DMS53 treated with DMSO at 0.1 percent for 48 hours (cell line): Measurements from ENCODE around the gene ZNF622.

Source experiments
- DNase-seq: peaks from one replicate; lab custom pipeline; 2025; ENCODE audit not compliant: unreplicated experiment; lab: John Stamatoyannopoulos, UW

The ZNF622 gene, protein sequence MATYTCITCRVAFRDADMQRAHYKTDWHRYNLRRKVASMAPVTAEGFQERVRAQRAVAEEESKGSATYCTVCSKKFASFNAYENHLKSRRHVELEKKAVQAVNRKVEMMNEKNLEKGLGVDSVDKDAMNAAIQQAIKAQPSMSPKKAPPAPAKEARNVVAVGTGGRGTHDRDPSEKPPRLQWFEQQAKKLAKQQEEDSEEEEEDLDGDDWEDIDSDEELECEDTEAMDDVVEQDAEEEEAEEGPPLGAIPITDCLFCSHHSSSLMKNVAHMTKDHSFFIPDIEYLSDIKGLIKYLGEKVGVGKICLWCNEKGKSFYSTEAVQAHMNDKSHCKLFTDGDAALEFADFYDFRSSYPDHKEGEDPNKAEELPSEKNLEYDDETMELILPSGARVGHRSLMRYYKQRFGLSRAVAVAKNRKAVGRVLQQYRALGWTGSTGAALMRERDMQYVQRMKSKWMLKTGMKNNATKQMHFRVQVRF

DNA sequence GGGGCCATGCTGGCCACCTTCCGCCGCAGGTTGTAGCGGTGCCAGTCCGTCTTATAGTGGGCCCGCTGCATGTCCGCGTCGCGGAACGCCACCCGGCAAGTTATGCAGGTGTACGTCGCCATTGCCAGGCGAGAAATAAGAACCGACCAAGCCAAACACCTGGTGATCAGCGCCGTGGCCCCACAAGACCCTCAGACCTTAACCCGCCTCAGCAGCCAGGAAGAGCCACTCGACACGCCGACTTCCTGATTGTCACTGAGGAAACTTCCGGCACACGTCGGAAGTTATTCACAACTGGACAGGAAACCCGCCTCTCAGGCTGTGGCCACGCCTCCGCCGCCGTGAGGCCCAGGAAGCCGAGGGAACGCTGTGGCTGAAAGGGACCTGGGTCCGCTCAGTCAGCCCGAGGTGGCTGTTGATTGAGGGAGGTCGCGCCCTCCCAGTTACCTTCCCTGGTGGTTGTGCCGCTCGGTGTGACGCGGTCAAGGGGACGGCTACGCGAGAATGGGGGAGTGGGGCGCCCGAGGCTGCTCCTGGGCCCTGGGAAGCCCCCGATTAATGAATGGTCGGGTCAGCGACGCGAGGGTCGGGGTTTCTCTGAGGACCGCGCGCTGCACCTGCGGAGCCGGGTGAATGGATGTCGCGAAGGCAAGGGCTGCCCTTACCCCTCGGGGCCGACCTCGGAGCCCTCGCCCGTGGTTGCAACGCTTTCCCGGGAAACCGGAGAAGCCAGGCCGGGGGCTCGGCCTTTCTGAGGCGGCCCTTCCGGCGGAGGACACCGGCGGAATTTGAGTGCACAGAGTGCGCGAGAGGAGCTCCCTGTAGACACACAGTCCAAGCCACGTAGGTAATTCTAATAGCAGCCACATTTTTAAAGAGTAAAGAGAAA lies at the start of gene ZNF622:
Gene ZNF622, minus strand, starts transcription at position 257 of the 889 bp plus-strand sequence. Its CDS starts 135 bp downstream, at position 122.
- peak; percentile 93 for DNase-seq

DNA sequence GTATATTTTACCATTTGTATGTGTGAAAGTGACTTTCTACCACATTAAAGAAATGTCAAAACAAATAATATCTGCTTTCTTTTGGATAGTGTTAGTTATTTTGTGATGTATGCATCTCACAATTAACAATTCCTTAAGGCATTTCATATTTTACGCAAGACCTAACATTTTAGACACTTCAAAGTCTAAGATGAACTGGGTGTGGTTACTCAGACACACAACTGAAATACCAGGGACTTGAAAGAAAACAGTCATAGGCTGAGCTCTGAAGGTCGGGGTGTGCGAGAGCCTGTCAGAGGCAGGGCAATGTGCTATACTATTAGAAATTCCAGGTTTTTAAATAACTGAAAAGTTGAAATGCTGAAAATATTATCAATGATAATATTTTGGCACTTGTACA lies 44.5 kb upstream of the ZNF622 start:
- DNase-seq: no peak

DNA sequence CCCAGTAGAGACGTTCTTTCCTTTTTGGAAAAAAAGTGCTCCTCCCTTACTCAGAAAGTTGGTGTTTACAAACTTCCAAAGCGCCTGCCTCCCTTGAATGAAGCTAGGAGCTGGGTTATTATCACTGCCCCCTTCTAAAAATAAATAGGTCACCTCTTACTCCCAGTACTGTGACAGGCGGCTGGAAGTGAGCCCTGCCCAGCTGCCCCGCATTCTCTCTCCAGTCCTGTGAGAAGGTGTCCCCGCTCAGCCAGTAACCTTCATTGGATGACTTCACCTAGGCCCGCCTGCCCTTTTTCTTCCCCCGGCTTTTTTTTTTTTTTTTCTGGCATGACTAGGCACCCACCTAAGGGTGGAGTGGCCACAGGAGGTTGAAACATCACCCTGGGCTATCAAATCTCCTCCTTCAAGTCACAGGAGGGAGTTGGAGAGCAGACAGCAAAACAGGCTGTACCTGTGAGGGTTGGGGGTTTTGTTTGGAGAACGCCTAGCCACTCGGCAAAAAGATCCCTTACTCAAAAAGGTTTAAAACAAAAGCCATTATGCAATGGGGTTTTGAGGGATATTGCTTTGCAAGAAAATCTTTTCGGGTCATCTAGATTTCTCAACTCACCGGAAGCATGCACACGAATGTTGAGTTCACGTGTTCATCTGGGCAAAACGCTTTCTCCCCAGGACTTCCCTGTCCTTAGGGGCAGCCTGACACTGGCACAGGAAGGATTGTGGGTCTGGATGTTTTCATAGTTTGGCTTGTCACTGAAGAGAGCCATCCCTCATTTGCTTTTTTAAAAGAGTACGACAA lies 43.3 kb upstream of the ZNF622 start:
- DNase-seq: peak; percentile 66

DNA sequence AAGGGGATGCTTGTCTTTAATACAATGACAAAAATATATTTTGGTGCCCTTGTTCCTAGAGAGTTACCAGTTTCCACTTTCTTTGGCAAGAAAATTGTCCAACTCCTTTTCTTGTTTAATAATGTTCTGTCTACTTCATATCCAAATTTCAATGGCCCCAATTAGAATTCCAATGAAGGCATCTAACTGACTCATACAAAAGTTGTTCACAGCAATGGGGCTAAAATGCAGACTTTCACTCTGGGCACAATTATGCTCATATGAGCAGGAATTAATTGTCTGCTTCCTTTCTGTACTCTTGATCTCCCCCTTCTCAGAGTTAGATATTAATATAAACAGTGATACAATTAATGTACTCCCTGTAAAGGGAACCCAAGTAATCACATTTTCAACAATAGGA lies 42.1 kb upstream of the ZNF622 start:
- DNase-seq: no peak

DNA sequence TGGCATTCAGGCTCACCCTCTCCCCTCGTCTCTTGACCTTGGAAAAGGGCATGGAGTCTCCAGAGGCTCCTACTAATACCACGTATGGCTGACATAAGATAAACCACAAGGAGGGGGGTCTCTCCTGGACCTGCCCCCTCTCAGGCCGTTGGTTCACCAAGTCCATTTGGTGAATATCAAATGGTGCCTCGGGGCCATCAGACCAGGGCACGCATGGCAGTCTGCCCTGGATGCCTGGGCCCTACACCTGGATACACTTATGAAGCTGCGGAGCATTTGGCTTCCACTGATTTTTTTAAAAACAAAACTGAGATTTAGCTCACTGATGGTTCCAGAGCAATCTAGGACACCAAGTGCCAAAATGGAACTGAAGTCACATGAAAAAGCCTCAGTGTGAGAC lies 40.3 kb upstream of the ZNF622 start:
- DNase-seq: no peak

DNA sequence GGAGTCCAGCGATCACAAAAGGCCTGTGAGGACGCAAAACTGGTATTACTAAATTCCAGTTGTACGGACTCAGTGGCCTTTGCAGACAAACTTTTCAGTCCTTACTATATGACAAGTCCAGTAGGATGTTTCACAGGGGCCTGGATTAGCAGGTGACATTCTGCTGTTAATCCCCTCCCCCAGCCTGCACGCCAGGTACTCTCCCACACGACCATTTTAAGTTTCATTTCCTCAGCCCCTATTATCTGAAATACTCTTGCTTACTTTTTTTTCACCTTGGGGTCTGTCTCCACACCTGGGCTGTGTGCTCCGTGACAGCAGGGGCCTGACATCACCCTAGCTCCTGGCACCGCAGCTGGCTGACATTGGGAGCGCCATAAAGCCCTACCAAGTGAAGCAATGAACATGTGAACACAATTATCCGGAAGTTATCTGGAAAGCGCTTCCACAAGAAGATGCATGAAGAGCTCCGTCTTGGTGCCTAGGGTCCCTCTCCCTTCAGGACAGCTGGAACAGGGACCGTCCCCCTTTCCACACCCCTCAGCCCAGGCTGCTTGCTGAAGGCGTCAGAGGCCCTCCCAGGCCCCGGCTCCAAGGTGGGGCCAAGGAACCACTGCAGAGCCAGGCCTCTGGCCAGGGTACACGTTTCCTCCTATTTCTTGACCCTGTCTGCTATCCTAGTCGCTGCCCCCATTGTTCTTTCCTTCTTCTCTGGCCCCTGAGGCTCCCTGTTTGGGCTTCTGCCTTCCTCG lies 39.7 kb upstream of the ZNF622 start:
- no peak for DNase-seq

DNA sequence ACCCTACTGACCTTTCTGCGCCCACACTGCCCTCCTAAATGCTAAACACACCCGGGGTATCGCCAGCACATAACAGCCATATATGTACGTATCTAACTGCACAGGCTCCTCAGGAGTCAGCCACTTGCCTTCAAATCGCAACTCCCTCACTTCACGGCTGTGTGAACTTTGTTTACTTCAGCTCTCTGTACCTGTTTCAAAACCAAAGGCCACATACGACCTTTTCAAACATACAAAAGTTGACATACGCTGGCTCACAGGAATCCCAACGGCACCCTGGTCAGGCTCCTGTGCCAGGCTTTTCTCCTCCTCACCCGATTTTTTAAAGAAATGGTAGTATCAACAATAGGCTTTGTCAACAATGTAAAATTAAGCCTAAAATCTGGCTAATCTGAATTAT lies 39.0 kb upstream of the ZNF622 start:
- DNase-seq: no peak

DNA sequence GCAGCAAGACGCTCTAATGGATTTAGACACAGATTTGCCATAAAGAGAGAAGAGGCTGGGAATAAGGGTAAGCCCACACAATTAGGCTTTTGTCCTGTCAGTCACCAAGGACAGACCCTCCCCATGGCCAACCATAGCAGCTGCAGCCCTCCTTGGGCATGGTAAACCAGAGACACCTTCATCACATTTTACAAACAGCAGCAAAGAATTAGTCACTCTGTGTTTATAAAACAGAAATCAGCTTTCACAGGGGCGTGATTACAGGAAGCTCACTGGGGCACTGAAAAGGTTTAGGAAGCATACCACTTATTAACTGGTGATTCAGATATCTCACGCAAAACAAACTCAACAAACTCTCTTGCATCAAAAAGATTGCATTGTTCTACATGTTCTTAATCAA lies 37.3 kb upstream of the ZNF622 start:
- DNase-seq: no peak

DNA sequence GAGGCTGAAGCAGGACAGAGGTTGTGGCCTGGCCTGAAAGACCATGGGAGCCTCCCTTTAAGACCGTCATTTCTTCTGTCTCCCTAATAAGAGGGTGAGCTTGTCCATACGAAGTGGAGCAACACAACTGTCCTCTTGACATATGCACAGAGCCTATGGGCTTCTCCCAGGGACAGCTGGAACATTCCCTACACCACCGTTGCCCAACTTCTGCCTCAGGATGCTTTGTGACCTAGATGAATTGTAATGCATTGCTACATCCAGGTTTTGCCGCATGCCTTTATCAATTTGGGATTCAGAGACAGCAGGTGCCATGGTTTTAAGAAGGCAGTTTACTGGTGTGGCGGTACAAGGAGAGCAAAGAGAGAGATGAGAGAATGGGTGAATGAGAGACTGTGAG lies 34.4 kb upstream of the ZNF622 start:
- DNase-seq: no peak

DNA sequence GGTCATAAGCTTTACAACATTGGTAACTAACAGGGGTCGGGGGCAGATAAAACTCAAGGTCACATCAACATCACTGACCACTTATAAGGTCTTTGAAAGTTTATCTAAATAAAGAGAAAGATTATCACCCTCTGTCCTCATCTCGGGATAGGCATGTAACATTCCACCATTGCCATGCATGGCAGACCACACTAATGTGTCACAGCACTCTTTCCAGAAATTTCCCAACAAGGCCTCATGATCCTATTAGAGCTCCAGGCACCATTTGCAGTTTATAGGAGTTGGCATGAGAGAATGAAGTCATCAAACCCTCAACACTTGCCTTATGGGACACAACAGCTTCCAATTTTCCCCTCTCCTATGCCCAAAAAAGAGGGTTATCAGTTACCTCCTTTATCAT lies 31.9 kb upstream of the ZNF622 start:
- no peak for DNase-seq

DNA sequence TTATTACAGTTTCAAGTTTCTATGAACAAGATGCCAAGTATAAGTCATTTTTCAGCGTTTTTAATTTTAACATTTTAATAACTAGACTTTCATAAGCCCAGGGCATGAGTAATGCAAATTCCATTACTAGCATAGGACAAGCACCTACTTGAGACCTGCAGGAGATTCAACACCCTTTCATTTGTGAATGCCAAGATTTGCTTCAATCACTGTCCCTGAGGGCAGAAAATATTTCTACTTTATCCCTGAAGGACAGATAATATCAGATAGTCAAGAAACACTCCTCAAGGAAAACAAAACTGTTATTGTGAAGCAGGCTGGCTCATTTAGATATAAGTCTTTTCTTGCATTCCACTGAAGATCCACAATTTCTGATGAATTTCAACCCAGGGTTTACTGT lies 27.7 kb upstream of the ZNF622 start:
- DNase-seq: no peak

DNA sequence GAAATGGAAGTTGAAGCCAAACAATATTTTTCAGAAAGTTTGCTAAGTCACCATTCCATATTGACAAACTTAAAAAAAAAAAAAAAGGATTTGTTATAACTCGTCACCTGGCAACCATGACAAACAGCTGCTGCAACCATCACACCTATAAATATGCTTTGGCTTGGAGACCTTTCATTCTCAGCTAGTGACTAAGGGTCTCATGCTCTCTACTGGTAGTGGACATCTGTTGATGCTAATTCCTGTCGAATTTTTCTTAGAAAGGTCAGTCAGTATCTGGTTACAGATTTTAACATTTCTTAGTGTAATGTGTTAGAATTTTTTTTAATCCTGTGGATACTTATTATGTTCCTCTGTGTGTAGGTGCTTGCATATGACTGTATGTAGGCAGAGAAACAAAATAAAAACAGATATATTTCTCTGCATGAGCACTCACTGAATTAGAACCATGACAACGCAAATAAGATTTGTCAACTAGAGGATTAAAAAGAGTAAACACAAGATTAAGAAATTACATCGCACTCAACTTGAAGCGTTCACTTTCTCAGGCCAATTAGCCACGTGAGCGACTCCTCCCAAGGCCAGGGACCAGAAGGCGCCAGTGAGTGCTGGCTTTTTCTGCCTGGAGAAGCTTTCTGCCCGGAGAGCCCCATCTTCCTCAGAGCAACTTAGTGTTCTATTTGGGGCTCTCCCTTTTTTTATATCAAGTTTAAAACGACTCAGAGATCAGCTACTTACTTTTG lies 27.0 kb upstream of the ZNF622 start:
- peak; percentile 22 for DNase-seq

DNA sequence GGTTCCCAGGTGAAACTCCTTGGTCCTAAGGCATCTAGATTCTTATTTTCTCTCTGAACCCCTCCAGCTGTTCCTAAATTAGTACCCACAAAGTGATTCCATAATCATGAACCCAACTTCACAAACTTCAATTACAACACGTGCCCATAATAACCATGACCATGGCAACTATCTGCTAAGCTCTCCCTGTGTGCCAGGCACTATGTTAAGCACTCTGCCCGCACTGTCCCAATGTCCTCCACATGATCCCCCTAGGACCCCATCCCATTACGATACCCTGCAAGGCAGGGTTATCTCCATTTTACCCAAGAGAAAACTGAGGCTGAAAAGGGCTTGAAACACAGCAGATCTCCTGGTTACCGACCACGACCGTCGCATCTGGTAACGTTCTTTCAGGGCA lies 25.3 kb upstream of the ZNF622 start:
- no peak for DNase-seq

DNA sequence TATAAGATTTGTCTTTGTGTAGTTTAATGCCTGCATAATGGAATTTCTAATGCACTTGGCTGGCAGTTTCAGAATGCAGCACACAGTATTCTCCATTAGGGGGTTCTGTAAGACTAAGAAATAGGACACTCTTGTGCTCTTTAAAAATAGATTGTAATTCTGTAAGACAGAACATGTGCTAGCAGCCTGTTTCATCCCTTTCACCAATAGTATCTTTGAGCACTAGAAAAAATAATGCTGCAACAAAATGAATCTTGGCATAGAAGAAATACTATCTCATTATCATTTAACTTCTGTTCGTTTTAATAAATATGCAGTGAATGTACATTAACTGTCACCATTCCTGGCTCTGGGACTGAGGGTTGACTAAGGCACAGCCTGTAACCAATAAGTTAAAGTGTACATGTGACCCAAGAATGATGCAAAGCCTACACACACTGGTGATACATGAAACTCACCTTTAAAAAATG lies 23.8 kb upstream of the ZNF622 start:
- peak; percentile 56 for DNase-seq

DNA sequence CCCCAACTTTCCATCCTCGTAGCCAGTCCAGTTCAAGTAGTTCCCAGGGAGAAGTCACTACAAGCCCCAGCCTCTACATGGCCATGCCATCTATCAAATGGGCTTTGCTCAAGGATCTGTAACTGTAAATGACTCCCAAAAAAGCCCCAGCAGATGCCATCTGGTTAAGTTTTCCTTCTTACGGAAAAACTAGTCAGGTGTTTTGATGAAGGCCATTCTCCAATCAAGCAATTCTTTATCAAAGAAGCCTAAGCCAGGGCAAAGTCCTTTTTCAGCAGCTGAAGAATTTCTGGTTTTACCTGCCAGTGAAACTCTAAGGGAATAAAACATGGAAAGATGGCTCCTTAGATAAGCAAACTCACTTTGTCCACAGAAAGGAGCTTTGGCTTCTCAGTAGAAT lies 21.9 kb upstream of the ZNF622 start:
- DNase-seq: no peak

DNA sequence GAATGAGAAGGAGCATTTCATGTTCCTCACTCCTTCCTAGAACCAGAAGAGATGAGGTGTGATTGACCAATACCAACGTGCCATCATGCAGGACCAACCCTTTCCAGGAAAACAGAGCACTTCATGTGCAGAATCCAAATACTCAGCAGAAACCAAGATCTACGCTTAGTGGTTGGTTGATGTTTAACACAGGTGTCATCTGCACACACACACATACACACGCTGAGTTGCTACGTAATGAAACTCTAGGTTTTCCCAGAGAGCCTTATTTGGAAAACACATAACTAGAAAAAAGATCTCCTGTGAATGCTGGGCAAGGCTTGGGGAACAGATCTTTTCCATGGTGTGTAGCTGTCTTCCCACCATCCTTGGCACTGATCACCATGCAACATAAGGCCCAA lies 21.1 kb upstream of the ZNF622 start:
- DNase-seq: peak; percentile 77

DNA sequence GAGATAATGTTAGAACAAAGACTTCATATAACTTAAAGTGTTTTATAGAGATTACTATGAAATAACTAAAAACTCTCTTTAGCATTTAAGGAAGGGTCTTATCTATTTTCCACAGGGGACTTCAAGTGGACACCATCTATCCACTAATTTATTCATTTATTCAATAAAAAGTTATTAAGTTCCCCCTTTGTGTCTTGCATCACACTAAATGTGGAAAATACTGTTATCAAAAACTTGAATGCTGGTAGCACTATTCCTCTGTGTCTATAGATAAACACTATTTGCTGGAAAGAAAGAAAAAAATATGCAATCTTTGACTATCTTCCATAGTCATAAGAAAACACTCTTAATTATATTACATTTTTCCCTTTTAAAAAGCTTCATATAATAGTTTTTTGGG lies 20.1 kb upstream of the ZNF622 start:
- no peak for DNase-seq

DNA sequence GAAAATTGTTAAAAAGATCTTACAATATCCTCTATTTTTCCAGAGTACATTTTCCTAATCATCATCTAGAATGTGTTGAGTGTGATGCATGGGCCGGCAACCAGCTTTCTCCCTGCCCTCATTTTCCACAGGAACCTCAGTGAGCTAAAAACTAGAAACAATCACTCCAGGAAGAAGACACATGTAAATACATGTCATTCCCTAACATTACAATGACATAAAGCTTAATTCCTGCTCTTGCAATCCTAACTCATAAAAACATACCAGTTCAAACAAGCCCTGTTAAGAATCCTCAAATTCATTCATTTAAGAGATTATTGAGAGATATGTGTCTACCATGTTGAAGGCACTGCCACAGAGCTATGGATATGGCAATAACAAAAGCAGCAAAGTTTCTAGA lies 18.5 kb upstream of the ZNF622 start:
- DNase-seq: no peak

DNA sequence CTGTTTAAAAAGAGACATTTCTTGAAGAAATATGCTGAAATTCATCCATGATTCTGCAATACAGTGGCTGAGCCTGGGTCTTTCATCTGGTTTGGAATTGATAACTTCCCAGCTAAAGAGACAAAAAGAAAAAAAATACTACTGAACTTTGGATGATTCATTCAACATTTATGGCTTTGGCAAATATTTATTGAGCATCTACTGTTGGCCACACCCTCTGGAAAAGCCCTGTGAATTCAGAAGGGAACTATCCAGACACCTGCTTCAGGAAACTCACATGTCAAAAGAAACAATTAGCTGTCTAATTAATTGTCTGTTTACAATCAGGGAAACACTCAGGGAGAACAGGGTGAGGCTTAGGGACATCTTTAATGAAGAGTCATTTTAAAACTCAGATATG lies 17.8 kb upstream of the ZNF622 start:
- DNase-seq: peak; percentile 25

DNA sequence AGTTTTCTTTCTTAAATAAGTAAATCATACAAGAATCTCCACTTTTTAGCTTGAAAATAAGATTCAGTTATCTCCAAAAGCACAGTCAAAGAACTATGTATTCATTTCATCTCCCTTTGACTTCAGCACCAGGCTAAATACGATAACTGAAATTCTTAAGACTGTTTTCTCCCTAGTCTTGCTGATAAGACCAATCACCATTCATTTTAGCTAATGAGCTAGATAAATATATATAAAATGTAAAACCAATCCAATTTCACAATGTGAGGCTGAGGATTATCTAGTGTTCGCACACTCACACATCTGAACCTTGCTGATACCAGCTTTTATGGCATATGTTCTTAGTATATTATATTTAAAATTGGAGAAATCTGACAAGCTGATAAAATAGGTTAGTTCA lies 17.3 kb upstream of the ZNF622 start:
- DNase-seq: no peak
